GM12878 (cell line): ENCODE data around the gene VARS2. TPM values are rescaled to one million over a fixed set of nuclear protein-coding genes. Genes with fewer than 3 reads are reported as not detected.

Experiments used
- BCL3 ChIP-seq: IDR thresholded peaks from 2 replicates; pipeline ENCODE4 v1.6.1; 2011; ENCODE audit warnings: borderline replicate concordance, low read depth, mild to moderate bottlenecking, moderate library complexity, low read length; ENCODE audit not compliant: insufficient read depth, poor library complexity, severe bottlenecking
- BRCA1 ChIP-seq: IDR thresholded peaks from 2 replicates; pipeline ENCODE4 v1.6.1; 2011; ENCODE audit warnings: low read depth, low read length, improper control_type of control experiment
- CBX5 ChIP-seq: sonication (generic); IDR thresholded peaks from 2 replicates; pipeline ENCODE4 v1.6.1; 2016; ENCODE audit warnings: low read depth, moderate library complexity, mild to moderate bottlenecking, inconsistent platforms
- CEBPB ChIP-seq, 2 experiments: fragments of 150-350 bp in 1 of 2; IDR thresholded peaks; 2 replicates each; pipeline ENCODE4 v1.6.1; 2012 to 2014; ENCODE audit warnings: low read depth in 2 of 2, low read length in 2 of 2, borderline replicate concordance in 1 of 2, inconsistent platforms in 1 of 2
- CHD2 ChIP-seq: IDR thresholded peaks from 2 replicates; pipeline ENCODE4 v1.6.1; 2011; ENCODE audit warnings: low read depth, low read length, improper control_type of control experiment, borderline replicate concordance
- ESRRA ChIP-seq: IDR thresholded peaks from 2 replicates; pipeline ENCODE4 v1.6.1; 2012; ENCODE audit warnings: mild to moderate bottlenecking, low read length, improper control_type of control experiment
- EZH2 ChIP-seq: IDR thresholded peaks from 2 replicates; pipeline ENCODE4 v1.6.1; 2012; ENCODE audit warnings: low read depth, mild to moderate bottlenecking, control low read depth, inconsistent platforms, low read length, borderline replicate concordance; ENCODE audit not compliant: control insufficient read depth
- GATAD2B ChIP-seq: fragments of 450-650 bp; conservative IDR thresholded peaks from 2 replicates; pipeline ENCODE4 v1.6.1; 2017; ENCODE audit warnings: low read depth, mild to moderate bottlenecking, moderate library complexity
- IKZF1 ChIP-seq: fragments of 450-650 bp; conservative IDR thresholded peaks from 2 replicates; pipeline ENCODE4 v1.6.1; 2017; ENCODE audit warnings: antibody characterized with exemption, mild to moderate bottlenecking
- IRF5 ChIP-seq: fragments of 450-650 bp; IDR thresholded peaks from 2 replicates; pipeline ENCODE4 v1.6.1; 2017; ENCODE audit warnings: borderline replicate concordance
- JUND ChIP-seq: IDR thresholded peaks from 2 replicates; pipeline ENCODE4 v1.6.1; 2012; ENCODE audit warnings: low read depth, mild to moderate bottlenecking, low read length, improper control_type of control experiment, moderate library complexity
- LARP7 ChIP-seq: fragments of 450-650 bp; IDR thresholded peaks from 2 replicates; pipeline ENCODE4 v1.6.1; 2017; ENCODE audit warnings: mild to moderate bottlenecking
- MXI1 ChIP-seq: fragments of 150-350 bp; IDR thresholded peaks from 2 replicates; pipeline ENCODE4 v1.6.1; 2011; ENCODE audit warnings: low read depth, mild to moderate bottlenecking, inconsistent platforms, low read length, improper control_type of control experiment
- PAX5 ChIP-seq: IDR thresholded peaks from 2 replicates; pipeline ENCODE4 v1.6.1; 2011; ENCODE audit warnings: low read depth, low read length, borderline replicate concordance
- RAD51 ChIP-seq: fragments of 450-650 bp; IDR thresholded peaks from 2 replicates; pipeline ENCODE4 v1.6.1; 2016; ENCODE audit warnings: moderate library complexity, mild to moderate bottlenecking, inconsistent platforms
- RCOR1 ChIP-seq: conservative IDR thresholded peaks from 2 replicates; pipeline ENCODE4 v1.6.1; 2012; ENCODE audit warnings: low read depth, low read length, improper control_type of control experiment
- SIX5 ChIP-seq: IDR thresholded peaks from 2 replicates; pipeline ENCODE4 v1.6.1; 2011; ENCODE audit warnings: mild to moderate bottlenecking, low read depth, low read length, moderate library complexity; ENCODE audit not compliant: severe bottlenecking
- SMAD5 ChIP-seq: IDR thresholded peaks from 2 replicates; pipeline ENCODE4 v1.6.1; 2016; ENCODE audit warnings: antibody characterized with exemption, low read depth
- SREBF2 ChIP-seq: IDR thresholded peaks from 2 replicates; pipeline ENCODE4 v1.6.1; 2012; ENCODE audit warnings: mild to moderate bottlenecking, low read length
- SUPT20H ChIP-seq: IDR thresholded peaks from 2 replicates; pipeline ENCODE4 v1.6.1; 2011; ENCODE audit warnings: low read depth, mild to moderate bottlenecking, low read length, moderate library complexity, borderline replicate concordance; ENCODE audit not compliant: control insufficient read depth
- TARDBP ChIP-seq: IDR thresholded peaks from 2 replicates; pipeline ENCODE4 v1.6.1; 2016; ENCODE audit warnings: borderline replicate concordance
- TCF3 ChIP-seq: IDR thresholded peaks from 2 replicates; pipeline ENCODE4 v1.6.1; 2012; ENCODE audit warnings: low read depth, mild to moderate bottlenecking, low read length, borderline replicate concordance; ENCODE audit not compliant: insufficient read depth
- ZBTB40 ChIP-seq: fragments of 450-650 bp; IDR thresholded peaks from 2 replicates; pipeline ENCODE4 v1.6.1; 2016; ENCODE audit warnings: mild to moderate bottlenecking, moderate library complexity, borderline replicate concordance
- ZNF207 ChIP-seq: fragments of 450-650 bp; IDR thresholded peaks from 2 replicates; pipeline ENCODE4 v1.6.1; 2014; ENCODE audit warnings: antibody characterized with exemption, mild to moderate bottlenecking, borderline replicate concordance
- polyA plus RNA-seq, 11 experiments: library from polyadenylated mRNA; depleted of rRNA in 4 of 11; unstranded in 6 of 11; stranded (reverse) in 5 of 11; fragments of >200 nt; fragmentation: Nextera tagmentation in 4 of 11; fragmentation: Illumina TruSeq in 1 of 11; extraction: Ambion mirVana in 4 of 11; extraction: Trizol in 1 of 11; gene quantifications; 1 replicate in 1 of 11; 2 replicates in 10 of 11; pipeline versions ENCODE4 v1.2.1 to v1.2.3, GENCODE V29; 2011 to 2016; ENCODE audit warnings: inconsistent platforms in 2 of 11, missing spikeins in 2 of 11, low read depth in 1 of 11
- total RNA-seq, 4 experiments: library from RNA; depleted of rRNA in 3 of 4; stranded (reverse); fragments of >200 nt in 3 of 4; fragmentation: Illumina TruSeq in 1 of 4; extraction: Trizol in 1 of 4; gene quantifications; 2 replicates each; pipeline versions ENCODE4 v1.2.1 to v1.2.3, GENCODE V29; 2013 to 2021

The VARS2 gene
- total and polyA plus RNA-seq, 10 of the 15 experiments (the other 5 are each of a cell fraction or from before 2014, with no cell fraction given) = 3.8 to 70.7 (median 49.1) TPM

- TF ChIP-seq SUPT20H (no peak), MXI1 (peak; percentile 70; the same call in 1 of the 2 replicates), CEBPB (IDR thresholded peaks at IDR 0.05; ENCODE audit: borderline replicate concordance in 1 of 2, low read depth in 2 of 2, low read length in 2 of 2) (no peak), GATAD2B (peak; percentile 85), RCOR1 (no peak), EZH2 (no peak), SIX5 (no peak), BRCA1 (no peak), ZBTB40 (peak; percentile 78), IRF5 (no peak), CHD2 (no peak), SREBF2 (no peak), TARDBP (no peak), TCF3 (0 out of 2 replicates have a peak, but pooled peaks have one; percentile 33), IKZF1 (peak; percentile 93), ZNF207 (no peak), BCL3 (peak; percentile 14), ESRRA (no peak), CBX5 (no peak), JUND (no peak), LARP7 (peak; percentile 87), PAX5 (no peak), SMAD5 (0 out of 2 replicates have a peak, but pooled peaks have one; percentile 25), RAD51 (no peak)
Observed at GRCh38 chr6:30914076-30914853, at the start of gene VARS2 (continued).
